Neural progenitor cell (in vitro differentiated cells): ENCODE data around the gene HOXC5.
A peak's percentile ranks its signal among the peaks of the same experiment; 100 is the strongest.

ENCODE experiments used
- CTCF ChIP-seq: fragments of 200-600 bp; sonication (generic); IDR thresholded peaks from 2 replicates; pipeline ENCODE4 v1.5.1; 2017; ENCODE audit warnings: antibody characterized with exemption, mild to moderate bottlenecking
- EZH2 ChIP-seq: fragments of 200-600 bp; sonication (generic); IDR thresholded peaks from 2 replicates; pipeline ENCODE4 v1.6.1; 2017; ENCODE audit warnings: antibody characterized with exemption, mild to moderate bottlenecking, moderate library complexity
- EZH2phosphoT487 ChIP-seq: fragments of 200-600 bp; sonication (generic); IDR thresholded peaks from 2 replicates; pipeline ENCODE4 v1.6.1; 2017; ENCODE audit warnings: antibody characterized with exemption

DNA sequence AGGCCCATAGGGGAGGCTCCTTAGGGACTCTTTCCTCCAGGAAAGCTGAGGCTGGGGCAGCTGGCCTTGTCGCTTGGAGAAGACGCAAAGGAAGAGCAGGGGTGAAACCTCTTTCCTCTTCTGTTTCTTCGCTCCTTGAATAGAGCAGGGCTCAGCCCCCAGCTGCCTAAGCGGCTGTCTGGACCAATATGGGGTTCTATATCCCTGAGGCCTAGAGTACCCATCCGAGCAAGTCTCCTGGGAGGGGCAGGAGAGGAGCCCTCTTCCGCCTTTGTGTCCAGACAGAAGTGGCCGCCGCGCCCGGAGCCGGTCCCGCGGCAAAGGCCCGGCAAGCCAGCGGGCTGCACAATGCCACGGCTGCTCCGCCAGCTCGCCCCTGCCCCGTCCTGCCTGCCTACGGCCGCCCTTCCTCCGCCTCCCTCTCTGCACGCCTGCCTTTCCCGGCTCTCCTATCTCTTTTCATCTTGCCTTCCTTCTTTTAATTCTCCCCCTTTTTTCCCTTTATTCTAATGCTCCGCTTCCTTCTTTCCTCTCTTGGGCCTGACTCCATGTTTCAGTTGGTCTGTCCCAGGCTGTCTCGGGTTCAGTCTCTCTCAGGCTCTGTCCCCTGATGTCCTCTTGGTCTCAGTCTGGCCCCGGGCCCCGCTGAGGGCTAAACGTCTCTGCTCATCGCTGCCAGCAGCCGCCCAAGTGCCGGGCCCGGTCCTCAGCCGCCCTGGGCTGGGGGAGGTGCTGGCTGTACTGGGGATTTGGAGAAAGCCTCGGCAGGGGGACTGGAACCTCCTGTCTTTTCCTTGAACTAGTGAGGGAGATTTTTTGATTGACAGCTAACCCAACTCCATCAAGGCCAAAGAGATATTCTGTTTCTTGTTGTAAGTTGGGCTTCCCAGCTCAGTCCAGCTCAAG lies 35.4 kb upstream of the HOXC5 start:
- TF ChIP-seq CTCF (no peak), EZH2 (peak; percentile 90), EZH2phosphoT487 (peak; percentile 95)
